AG09309 (cell line): ENCODE results near the gene CDC7.
A peak's percentile ranks its signal among the peaks of the same experiment; 100 is the strongest.

Experiments used
- DNase-seq: peaks from one replicate; pipeline ENCODE4 v3.0.0-alpha.2; 2010; ENCODE audit warnings: low read depth
- H3K4me3 ChIP-seq: 2 replicates; pipeline ENCODE4 v1.5.1; 2011; ENCODE audit warnings: mild to moderate bottlenecking, low read depth, low read length, moderate library complexity; ENCODE audit not compliant: control insufficient read depth
- CTCF ChIP-seq: IDR thresholded peaks from 2 replicates; pipeline ENCODE4 v1.5.1; 2011; ENCODE audit warnings: mild to moderate bottlenecking, low read depth, low read length, inconsistent platforms; ENCODE audit not compliant: insufficient read depth, control insufficient read depth; ENCODE audit errors: missing control alignments

CDC7 gene

GRCh38 chr1:91552091-91552490 lies 51.4 kb downstream of the CDC7 start:
- no peak for DNase-seq
- TF ChIP-seq CTCF = no peak

GRCh38 chr1:91552596-91552995 lies 51.9 kb downstream of the CDC7 start:
- no peak for DNase-seq
- TF ChIP-seq CTCF = no peak
- H3K4me3 ChIP-seq = no peak overlapping the region

More at GRCh38 chr1:91552091-91552490, 51.4 kb downstream of the CDC7 start:
- H3K4me3 ChIP-seq = no peak overlapping the region

GRCh38 chr1:91553177-91553591 lies 52.5 kb downstream of the CDC7 start:
- TF ChIP-seq CTCF = no peak
- no peak for DNase-seq
- no peak overlapping the region for H3K4me3 ChIP-seq

- no peak overlapping the region for H3K4me3 ChIP-seq
- no peak for DNase-seq
- TF ChIP-seq CTCF = no peak
Measured at GRCh38 chr1:91555074-91555730, 54.6 kb downstream of the CDC7 start.

GRCh38 chr1:91555821-91556531 lies 55.3 kb downstream of the CDC7 start:
- no peak for TF ChIP-seq CTCF
- DNase-seq = peak; percentile 84

GRCh38 chr1:91556556-91556955 lies 55.9 kb downstream of the CDC7 start:
- DNase-seq = no peak
- no peak for TF ChIP-seq CTCF
- H3K4me3 ChIP-seq = no peak overlapping the region

More at GRCh38 chr1:91555821-91556531, 55.3 kb downstream of the CDC7 start:
- no peak overlapping the region for H3K4me3 ChIP-seq
